ENCODE data around the gene SMAP2.
"Not testable (repeated sequence)": the region's sequence is repeated elsewhere in the genome, so short reads cannot be mapped to it uniquely, and the experiment has no call there.

The SMAP2 gene

GRCh38 chr1:40385437-40386358, 12.2 kb downstream of the SMAP2 start:
- Histone ChIP-seq H3K9ac (ENCODE audit: low read length) (peak overlapping the region; percentile 12), H3K9me3 (ENCODE audit: low read length) (no peaks in the 10 kb centered on the region), H3K36me3 (ENCODE audit: insufficient read depth, low read length) (no peaks in the 10 kb centered on the region), H3K27me3 (ENCODE audit: control insufficient read depth in 1 of 2, insufficient read depth in 2 of 2, low read length in 2 of 2) (no peaks in the 10 kb centered on the region), H3K4me3 (ENCODE audit: low read depth in 1 of 2, low read length in 2 of 2) (no peak overlapping the region), H3K4me1 (ENCODE audit: insufficient read depth, low read length) (peaks cover 17% of the 10 kb centered on the region), H3K27ac (ENCODE audit: low read depth, low read length) (peak overlapping the region; percentile 41)

GRCh38 chr1:40386359-40386723, 12.8 kb downstream of the SMAP2 start:
- Histone ChIP-seq H3K9ac (ENCODE audit: low read length) (peak overlapping the region; percentile 12), H3K4me1 (ENCODE audit: insufficient read depth, low read length) (peaks cover 17% of the 10 kb centered on the region), H3K4me3 (ENCODE audit: low read depth in 1 of 2, low read length in 2 of 2) (no peak overlapping the region), H3K27me3 (ENCODE audit: control insufficient read depth in 1 of 2, insufficient read depth in 2 of 2, low read length in 2 of 2) (no peaks in the 10 kb centered on the region), H3K36me3 (ENCODE audit: insufficient read depth, low read length) (no peaks in the 10 kb centered on the region), H3K27ac (ENCODE audit: low read depth, low read length) (peak overlapping the region; percentile 41), H3K9me3 (ENCODE audit: low read length) (no peaks in the 10 kb centered on the region)

GRCh38 chr1:40386796-40387195, 13.3 kb downstream of the SMAP2 start:
- Histone ChIP-seq H3K27me3 (ENCODE audit: control insufficient read depth in 1 of 2, insufficient read depth in 2 of 2, low read length in 2 of 2) (no peaks in the 10 kb centered on the region), H3K4me3 (ENCODE audit: low read depth in 1 of 2, low read length in 2 of 2) (no peak overlapping the region)

GRCh38 chr1:40387381-40388306, 14.1 kb downstream of the SMAP2 start:
- H3K9ac ChIP-seq (ENCODE audit: low read length); H3K9me3 ChIP-seq (ENCODE audit: low read length); H3K36me3 ChIP-seq (ENCODE audit: insufficient read depth, low read length); H3K27me3 ChIP-seq (ENCODE audit: control insufficient read depth in 1 of 2, insufficient read depth in 2 of 2, low read length in 2 of 2); H3K4me3 ChIP-seq (ENCODE audit: low read depth in 1 of 2, low read length in 2 of 2); H3K27ac ChIP-seq (ENCODE audit: low read depth, low read length): not testable (repeated sequence)
- H3K4me1 ChIP-seq (ENCODE audit: insufficient read depth, low read length), result peaks cover 24% of the 10 kb centered on the region

More at GRCh38 chr1:40386796-40387195, 13.3 kb downstream of the SMAP2 start:
- H3K36me3 ChIP-seq (ENCODE audit: insufficient read depth, low read length), result no peaks in the 10 kb centered on the region
- no peak overlapping the region for H3K9ac ChIP-seq (ENCODE audit: low read length)
- H3K9me3 ChIP-seq (ENCODE audit: low read length), result no peaks in the 10 kb centered on the region
- peak overlapping the region; percentile 41 for H3K27ac ChIP-seq (ENCODE audit: low read depth, low read length)
- peaks cover 17% of the 10 kb centered on the region for H3K4me1 ChIP-seq (ENCODE audit: insufficient read depth, low read length)

GRCh38 chr1:40388456-40389321, 15.2 kb downstream of the SMAP2 start:
- H3K27me3 ChIP-seq (ENCODE audit: control insufficient read depth in 1 of 2, insufficient read depth in 2 of 2, low read length in 2 of 2); H3K9ac ChIP-seq (ENCODE audit: low read length); H3K27ac ChIP-seq (ENCODE audit: low read depth, low read length); H3K4me3 ChIP-seq (ENCODE audit: low read depth in 1 of 2, low read length in 2 of 2); H3K36me3 ChIP-seq (ENCODE audit: insufficient read depth, low read length); H3K9me3 ChIP-seq (ENCODE audit: low read length): not testable (repeated sequence)
- peaks cover 17% of the 10 kb centered on the region for H3K4me1 ChIP-seq (ENCODE audit: insufficient read depth, low read length)

- Histone ChIP-seq H3K9ac (ENCODE audit: low read length) (no peak overlapping the region), H3K36me3 (ENCODE audit: insufficient read depth, low read length) (no peaks in the 10 kb centered on the region), H3K27ac (ENCODE audit: low read depth, low read length) (no peak overlapping the region), H3K4me1 (ENCODE audit: insufficient read depth, low read length) (peaks cover 10% of the 10 kb centered on the region), H3K4me3 (ENCODE audit: low read depth in 1 of 2, low read length in 2 of 2) (no peak overlapping the region), H3K9me3 (ENCODE audit: low read length) (no peaks in the 10 kb centered on the region), H3K27me3 (ENCODE audit: control insufficient read depth in 1 of 2, insufficient read depth in 2 of 2, low read length in 2 of 2) (no peaks in the 10 kb centered on the region)
These were observed 15.8 kb downstream of the SMAP2 start for GRCh38 chr1:40389322-40389803.

GRCh38 chr1:40389871-40390560, 16.5 kb downstream of the SMAP2 start:
- no peaks in the 10 kb centered on the region for H3K36me3 ChIP-seq (ENCODE audit: insufficient read depth, low read length)
- no peaks in the 10 kb centered on the region for H3K9me3 ChIP-seq (ENCODE audit: low read length)
- H3K9ac ChIP-seq (ENCODE audit: low read length), result no peak overlapping the region
- H3K4me1 ChIP-seq (ENCODE audit: insufficient read depth, low read length), result peaks cover 8% of the 10 kb centered on the region
- no peaks in the 10 kb centered on the region for H3K27me3 ChIP-seq (ENCODE audit: control insufficient read depth in 1 of 2, insufficient read depth in 2 of 2, low read length in 2 of 2)
- no peak overlapping the region for H3K27ac ChIP-seq (ENCODE audit: low read depth, low read length)
- no peak overlapping the region for H3K4me3 ChIP-seq (ENCODE audit: low read depth in 1 of 2, low read length in 2 of 2)

GRCh38 chr1:40390857-40391256, 17.3 kb downstream of the SMAP2 start:
- Histone ChIP-seq H3K27ac (ENCODE audit: low read depth, low read length) (no peak overlapping the region), H3K4me1 (ENCODE audit: insufficient read depth, low read length) (peaks cover 8% of the 10 kb centered on the region), H3K27me3 (ENCODE audit: control insufficient read depth in 1 of 2, insufficient read depth in 2 of 2, low read length in 2 of 2) (no peaks in the 10 kb centered on the region), H3K9ac (ENCODE audit: low read length) (no peak overlapping the region), H3K9me3 (ENCODE audit: low read length) (no peaks in the 10 kb centered on the region), H3K4me3 (ENCODE audit: low read depth in 1 of 2, low read length in 2 of 2) (no peak overlapping the region), H3K36me3 (ENCODE audit: insufficient read depth, low read length) (no peaks in the 10 kb centered on the region)

- no peak overlapping the region for H3K9ac ChIP-seq (ENCODE audit: low read length)
- H3K4me3 ChIP-seq (ENCODE audit: low read depth in 1 of 2, low read length in 2 of 2), result no peak overlapping the region
- no peaks in the 10 kb centered on the region for H3K36me3 ChIP-seq (ENCODE audit: insufficient read depth, low read length)
- no peaks in the 10 kb centered on the region for H3K9me3 ChIP-seq (ENCODE audit: low read length)
- H3K4me1 ChIP-seq (ENCODE audit: insufficient read depth, low read length), result peaks cover 8% of the 10 kb centered on the region
- H3K27ac ChIP-seq (ENCODE audit: low read depth, low read length), result peak overlapping the region; percentile 3
- no peaks in the 10 kb centered on the region for H3K27me3 ChIP-seq (ENCODE audit: control insufficient read depth in 1 of 2, insufficient read depth in 2 of 2, low read length in 2 of 2)
These were observed 18.2 kb downstream of the SMAP2 start for GRCh38 chr1:40391688-40392145.

- no peak overlapping the region for H3K4me3 ChIP-seq (ENCODE audit: low read depth in 1 of 2, low read length in 2 of 2)
- H3K9ac ChIP-seq (ENCODE audit: low read length), result no peak overlapping the region
- H3K27ac ChIP-seq (ENCODE audit: low read depth, low read length), result no peak overlapping the region
- H3K9me3 ChIP-seq (ENCODE audit: low read length), result no peaks in the 10 kb centered on the region
- peaks cover 8% of the 10 kb centered on the region for H3K4me1 ChIP-seq (ENCODE audit: insufficient read depth, low read length)
- no peaks in the 10 kb centered on the region for H3K27me3 ChIP-seq (ENCODE audit: control insufficient read depth in 1 of 2, insufficient read depth in 2 of 2, low read length in 2 of 2)
- no peaks in the 10 kb centered on the region for H3K36me3 ChIP-seq (ENCODE audit: insufficient read depth, low read length)
These were observed 18.7 kb downstream of the SMAP2 start for GRCh38 chr1:40392221-40392620.

Data from muscle layer of colon (tissue), 2 donors.